Measurements from ENCODE around the gene PANX2.
"Not testable (repeated sequence)": the region's sequence is repeated elsewhere in the genome, so short reads cannot be mapped to it uniquely, and the experiment has no call there.

The PANX2 gene

GRCh38 chr22:50200461-50201190, 30.1 kb downstream of the PANX2 start, which contains the start of gene SELENOO:
Gene SELENOO, plus strand, starts transcription at chr22:50201011. Its CDS starts 26 bp downstream, at chr22:50201037.
- DNase-seq, result peak; percentile 91

GRCh38 chr22:50201191-50202129, 30.9 kb downstream of the PANX2 start:
- DNase-seq, result no peak

GRCh38 chr22:50202130-50202666, 31.7 kb downstream of the PANX2 start:
- DNase-seq, result no peak

DNA sequence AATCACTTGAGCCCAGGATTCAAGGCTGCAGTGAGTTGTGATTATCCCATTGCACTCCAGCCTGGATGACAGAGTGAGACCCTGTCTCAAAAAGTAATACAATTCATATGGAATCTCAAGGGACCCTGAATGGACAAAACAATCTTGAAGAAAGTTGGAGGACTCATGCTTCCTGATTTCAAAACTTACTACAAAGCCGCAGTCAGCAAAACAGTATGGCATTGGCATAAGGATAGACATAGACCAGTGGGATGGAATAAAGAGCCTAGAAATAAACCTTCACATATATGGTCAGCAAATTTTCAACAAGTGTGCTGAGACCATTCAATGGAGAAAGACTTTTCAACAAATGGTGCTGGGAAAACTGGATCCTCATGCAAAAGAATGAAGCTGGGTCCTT, 32.8 kb downstream of the PANX2 start:
- no peak for DNase-seq

GRCh38 chr22:50204571-50204970, 34.0 kb downstream of the PANX2 start:
- no peak for DNase-seq

DNA sequence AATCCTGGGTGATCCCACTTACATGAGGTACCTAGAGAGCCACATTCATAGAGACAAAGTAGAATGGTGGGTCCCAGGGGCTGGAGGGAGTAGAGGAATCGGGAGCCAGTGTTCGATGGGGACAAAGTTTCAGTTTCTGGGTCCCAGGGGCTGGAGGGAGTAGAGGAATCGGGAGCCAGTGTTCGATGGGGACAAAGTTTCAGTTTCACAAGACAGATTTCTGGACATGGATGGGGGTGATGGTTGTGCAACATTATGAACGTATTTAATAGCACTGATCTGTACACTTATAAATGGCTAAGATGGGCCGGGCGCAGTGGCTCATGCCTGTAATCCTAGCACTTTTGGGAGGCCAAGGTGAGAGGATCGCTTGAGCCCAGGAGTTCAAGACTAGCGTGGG, 34.5 kb downstream of the PANX2 start:
- not testable (repeated sequence) for DNase-seq

- no peak for DNase-seq
These were observed 35.4 kb downstream of the PANX2 start for GRCh38 chr22:50205781-50206569.

- DNase-seq, result no peak
These were observed 36.1 kb downstream of the PANX2 start for GRCh38 chr22:50206599-50206998.

DNA sequence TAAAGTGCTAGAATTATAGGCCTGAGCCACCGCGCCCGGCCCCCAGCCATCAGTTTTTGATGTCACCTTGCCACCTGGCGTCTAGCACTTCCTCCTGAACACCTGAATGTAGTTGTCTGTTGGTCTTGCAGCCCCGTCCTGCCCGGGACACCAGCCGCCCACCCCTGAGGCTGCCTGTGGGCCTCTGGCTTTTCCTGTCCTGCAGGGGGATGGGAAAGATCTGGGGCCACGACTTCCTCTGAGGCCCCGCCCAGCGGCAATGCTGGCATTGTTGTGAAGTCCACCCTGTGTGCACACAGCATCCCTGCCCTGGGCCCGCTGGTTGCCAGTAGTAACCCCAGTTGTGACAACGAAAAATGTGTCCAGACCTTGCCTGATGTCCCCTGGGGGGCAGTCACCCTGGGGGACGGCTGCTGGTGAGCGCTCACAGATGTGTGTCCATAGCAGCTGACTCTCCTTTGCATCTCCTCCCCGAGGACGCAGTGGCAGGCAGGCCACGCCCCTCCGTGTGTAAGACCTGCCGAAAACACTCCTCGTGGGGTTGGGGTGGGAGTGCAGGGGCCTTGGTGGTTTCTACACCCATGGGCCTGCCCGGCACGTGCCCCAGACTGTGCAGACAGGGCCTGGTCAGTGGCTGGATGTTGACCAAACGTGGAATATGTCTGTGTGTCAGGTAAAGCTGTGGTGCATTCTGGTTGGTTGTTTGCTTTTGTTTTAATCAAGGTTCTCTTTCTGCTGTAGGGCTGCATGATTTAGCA, 37.0 kb downstream of the PANX2 start:
- DNase-seq, result no peak

DNA sequence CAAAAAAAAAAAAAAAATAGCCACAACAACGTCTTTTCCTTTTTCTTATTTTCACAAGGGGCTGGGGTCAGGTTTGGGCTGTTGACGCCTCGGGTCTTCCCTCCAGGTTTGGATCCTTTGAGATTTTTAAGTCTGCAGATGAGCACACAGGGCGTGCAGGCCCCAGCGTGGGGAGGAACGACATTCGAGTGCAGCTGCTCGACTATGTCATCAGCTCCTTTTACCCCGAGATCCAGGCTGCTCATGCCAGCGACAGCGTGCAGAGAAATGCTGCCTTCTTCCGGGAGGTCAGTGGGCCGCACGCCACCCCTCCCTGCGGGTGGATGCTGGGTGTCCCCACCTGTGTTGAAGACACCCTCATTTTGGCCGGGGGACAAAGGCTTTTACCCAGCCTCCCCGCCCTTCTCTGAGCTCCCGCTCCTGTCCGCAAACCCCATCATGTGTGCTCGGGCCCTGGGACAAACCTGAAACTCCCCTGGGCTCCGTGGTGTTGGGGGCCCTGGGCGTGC, 38.0 kb downstream of the PANX2 start:
- no peak for DNase-seq

DNA sequence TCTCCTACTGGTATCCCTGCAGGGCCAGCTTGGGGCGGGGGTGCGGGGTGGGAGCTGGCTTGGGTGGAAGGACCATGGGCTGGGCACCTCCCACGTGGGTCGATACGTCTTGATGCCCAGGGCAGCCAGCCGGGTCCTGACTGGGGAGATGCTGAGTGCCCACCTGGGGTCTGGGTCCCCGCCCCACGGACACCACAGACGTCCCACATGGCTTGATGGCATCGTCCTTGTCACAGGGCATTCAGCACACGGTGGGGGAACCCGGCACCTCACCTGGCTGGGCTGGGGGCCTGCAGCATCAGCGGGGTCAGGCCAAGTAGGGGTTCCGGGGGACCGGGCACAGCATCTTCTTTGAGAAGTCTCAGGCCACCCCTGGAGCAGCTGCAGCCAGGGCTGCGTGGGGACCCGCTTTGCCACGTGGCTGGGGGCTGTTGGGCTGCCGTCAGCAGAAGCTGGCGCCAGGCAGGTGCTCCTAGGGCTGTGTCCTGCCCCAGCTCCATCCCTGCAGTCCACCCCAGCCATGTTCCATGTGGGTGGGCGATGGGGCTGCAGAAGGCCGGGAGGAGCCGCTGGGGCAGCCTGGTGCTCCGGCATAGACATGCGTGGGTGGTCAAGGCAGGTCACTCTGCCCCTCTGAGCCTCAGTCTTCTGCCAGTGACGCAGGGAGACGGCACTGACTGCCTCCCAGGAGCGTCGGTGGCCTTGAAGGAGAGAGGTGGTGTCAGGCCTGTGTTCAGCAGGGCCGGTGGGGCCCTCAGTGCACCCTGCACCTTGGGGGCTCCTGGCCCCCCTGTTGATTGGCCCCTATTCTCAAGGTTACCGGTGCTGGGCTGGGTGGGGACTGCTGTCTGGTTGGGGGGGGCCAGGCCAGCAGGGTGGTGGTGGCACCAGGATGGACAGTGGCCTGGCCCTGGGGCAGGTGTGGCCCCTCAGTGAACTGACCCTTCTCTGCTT, 38.7 kb downstream of the PANX2 start:
- DNase-seq, result no peak

DNA sequence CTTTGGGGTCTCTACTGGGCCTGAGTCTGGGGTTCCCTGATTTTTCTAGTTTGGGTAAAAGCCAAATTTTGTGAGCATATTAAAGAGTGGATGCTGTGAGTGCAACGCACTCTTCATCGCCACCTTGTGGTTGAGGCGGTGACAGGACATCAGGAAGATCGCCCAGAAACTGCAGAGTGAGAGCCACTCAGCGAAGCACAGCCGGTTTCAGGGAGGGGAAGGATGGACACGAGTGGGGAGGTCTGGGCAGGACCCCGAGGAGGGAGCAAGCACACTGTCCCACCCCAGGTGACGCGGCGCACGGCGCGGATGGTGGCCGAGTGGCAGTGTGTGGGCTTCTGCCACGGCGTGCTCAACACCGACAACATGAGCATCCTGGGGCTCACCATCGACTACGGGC, 39.4 kb downstream of the PANX2 start:
- DNase-seq, result peak; percentile 65

- no peak for DNase-seq
These were observed 40.0 kb downstream of the PANX2 start for GRCh38 chr22:50210378-50211139.

GRCh38 chr22:50211147-50211546, 40.6 kb downstream of the PANX2 start:
- DNase-seq, result no peak

GRCh38 chr22:50213263-50213662, 42.7 kb downstream of the PANX2 start:
- DNase-seq, result no peak

- no peak for DNase-seq
These were observed 44.9 kb downstream of the PANX2 start for GRCh38 chr22:50215297-50216054.

DNA sequence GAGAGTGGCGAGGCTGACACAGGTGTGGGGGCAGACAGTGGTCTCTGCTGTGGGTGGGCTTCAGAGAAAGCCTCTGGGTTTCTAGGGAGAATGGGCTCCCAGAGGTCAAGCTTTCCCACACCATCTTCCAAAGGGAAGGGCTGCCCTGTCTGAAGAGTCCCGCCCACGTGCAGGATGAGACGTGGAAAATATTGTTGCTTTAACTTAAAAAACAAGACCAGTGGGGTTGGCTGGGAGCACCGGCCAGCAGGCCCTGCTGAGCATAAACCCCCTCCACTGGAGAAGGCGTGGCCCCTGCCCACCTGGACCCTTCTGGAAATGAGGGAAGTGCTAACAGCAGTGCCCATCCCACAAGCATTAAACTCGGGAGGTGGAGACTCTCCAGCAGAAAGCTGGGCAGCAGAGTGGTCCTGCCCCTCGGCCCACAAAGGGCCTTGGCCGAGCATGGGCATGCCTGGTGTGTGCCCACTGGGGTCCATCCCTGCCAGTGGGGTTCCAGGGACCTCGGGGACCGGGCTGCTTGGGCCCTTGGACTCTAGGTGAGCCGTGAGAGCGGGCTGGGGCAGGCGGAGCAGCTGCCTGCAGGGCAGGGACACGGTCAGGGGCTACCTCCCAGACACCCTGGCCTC, 45.6 kb downstream of the PANX2 start:
- no peak for DNase-seq
